HG03342 (cell line): ENCODE results near the gene BRCC3.
A peak's percentile ranks its signal among the peaks of the same experiment; 100 is the strongest.
"Not testable (repeated sequence)": the region's sequence is repeated elsewhere in the genome, so short reads cannot be mapped to it uniquely, and the experiment has no call there.

Source experiments
- ATAC-seq: cut with Tn5 transposase; IDR thresholded peaks from one replicate; pipeline ENCODE4 v1.9.1; 2021; ENCODE audit warnings: mild to moderate bottlenecking, moderate library complexity; ENCODE audit not compliant: unreplicated experiment

Gene BRCC3

DNA sequence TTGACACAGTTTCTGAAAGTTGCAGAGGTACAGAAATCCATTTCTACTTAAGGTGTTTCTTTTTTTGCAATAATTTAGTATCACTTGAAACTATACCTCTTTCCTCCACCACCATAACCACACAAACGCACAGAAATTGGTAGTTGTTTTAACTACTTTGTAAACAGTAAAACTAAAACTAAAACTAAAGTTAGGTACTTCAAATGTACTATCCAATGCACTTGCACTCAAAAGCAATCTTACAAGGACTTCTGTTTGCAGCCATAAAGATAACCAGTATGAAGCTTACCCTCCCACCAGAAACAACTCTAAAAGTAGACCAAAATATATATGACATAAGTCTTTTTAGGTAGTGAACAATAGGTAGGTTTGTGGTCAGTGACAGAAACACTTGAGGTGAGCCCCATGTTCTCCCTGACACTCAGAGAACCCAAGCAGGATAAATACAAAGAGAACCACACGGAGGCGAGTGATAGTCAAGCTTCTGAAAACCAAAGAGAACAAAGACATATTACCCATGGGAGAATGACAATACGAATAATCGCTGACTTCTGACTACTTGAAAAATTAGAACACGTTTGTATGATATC lies 72.7 kb downstream of the BRCC3 start:
- ATAC-seq: no peak

DNA sequence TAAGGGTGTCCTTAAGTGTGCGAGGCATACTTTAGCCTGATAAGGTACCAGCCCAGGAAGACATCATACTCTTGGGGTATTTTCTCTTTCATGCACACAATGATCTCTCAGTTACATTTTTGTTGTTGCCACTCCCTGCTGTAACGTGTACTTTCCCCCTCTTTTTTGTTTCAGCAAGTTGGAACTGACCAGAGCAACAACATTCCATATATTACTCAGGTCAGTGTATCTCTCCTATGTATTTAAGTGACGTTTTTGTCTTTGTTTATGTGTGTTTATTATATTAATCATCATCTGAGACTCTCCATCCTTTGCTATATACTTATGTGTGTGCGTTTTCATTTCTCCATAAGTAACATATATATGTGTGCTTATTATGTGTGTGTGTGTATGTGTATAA lies 73.6 kb downstream of the BRCC3 start:
- ATAC-seq: no peak

DNA sequence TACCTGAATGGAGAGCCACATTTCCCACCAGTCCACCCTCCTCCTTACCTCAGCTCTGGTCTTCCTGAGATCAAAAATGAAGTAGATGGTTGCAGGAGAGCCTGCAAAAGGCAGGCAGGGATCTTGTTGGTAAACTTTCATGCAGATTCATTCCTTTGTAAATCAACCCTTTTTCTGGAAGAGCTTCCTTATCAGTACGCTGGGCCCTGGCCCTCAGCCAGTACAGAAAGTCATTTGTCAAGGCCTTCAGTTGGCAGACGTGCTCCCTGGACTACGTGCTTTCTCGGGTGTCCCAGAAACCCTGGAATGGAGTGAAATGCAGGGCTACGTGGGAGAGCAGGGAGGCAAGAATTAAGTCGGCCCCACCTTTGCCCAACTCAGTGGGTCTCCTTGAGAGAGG lies 76.3 kb downstream of the BRCC3 start:
- ATAC-seq: not testable (repeated sequence)

GRCh38 chrX:155148166-155148565 lies 76.9 kb downstream of the BRCC3 start:
- ATAC-seq: not testable (repeated sequence)

DNA sequence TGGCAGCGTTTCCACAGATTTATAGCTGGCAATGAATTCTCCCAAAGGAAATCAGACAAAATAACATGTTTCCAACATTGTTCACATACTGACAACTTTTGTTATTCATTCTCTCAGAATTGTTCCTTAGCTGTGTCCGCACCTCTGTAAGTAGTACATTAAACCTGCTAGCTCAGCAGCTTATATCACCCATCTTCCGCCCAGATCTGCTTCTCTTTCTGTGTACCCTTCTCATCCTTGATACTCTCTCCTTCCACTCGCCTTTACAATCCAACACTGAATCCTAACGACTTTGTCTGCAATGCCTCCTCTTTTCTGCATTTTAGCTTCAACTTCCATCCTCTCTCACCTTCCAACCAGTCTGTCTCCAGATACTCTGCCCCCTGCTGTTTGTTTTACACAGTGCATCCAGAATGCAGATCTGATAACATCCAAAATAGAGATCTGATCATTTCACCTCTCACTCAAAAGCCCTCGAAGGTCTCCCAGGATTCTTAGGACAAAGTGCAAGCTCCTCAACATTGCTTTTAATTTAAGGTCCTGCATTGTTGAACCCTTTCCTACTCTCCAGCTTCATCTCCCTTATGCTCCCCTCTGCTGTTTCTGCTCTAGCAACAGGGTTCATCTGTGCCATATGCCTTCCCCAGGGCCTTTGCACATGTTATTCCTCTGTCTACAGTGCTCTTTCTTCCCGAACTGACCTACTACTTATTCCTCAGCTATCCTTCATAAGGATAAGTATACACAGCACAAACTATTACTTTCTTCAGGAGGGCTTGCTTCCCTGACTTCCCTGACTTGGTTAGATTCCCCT lies 77.6 kb downstream of the BRCC3 start:
- peak; percentile 55 for ATAC-seq

DNA sequence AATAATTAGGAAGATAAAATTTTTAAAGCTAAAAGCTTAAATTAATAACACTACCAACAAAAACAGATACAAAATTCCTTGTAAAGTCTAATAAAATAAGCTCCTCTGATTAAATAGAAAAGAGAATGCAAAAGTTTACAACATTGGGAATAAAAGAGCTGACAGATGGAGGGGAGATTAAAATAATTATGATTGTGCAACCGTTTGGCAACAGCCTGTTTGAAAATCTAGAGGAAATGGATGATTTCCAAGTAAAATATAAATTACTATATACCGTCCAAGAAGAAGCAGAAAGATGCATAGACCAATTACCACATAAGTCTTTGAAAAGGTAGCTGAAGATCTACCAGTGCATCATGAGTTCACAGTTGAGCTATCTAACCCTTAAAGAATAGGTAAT lies 98.6 kb downstream of the BRCC3 start:
- no peak for ATAC-seq
